Epithelial cell of esophagus (primary cell): Measurements from ENCODE around the gene SMOC1.

Experiments used
- DNase-seq: peaks from one replicate; pipeline ENCODE4 v3.0.0; 2010; ENCODE audit warnings: low read depth
- H3K4me3 ChIP-seq: 2 replicates; pipeline ENCODE4 v1.5.1; 2011; ENCODE audit warnings: mild to moderate bottlenecking, low read length, control low read depth
- CTCF ChIP-seq: IDR thresholded peaks from 2 replicates; pipeline ENCODE4 v1.5.1; 2011; ENCODE audit warnings: low read depth, mild to moderate bottlenecking, low read length, control low read depth, inconsistent platforms; ENCODE audit not compliant: insufficient read depth; ENCODE audit errors: missing control alignments

SMOC1 gene

GRCh38 chr14:69972755-69973154 lies 93.5 kb downstream of the SMOC1 start:
- no peak for TF ChIP-seq CTCF
- no peak overlapping the region for H3K4me3 ChIP-seq
- DNase-seq, result no peak

- no peak for TF ChIP-seq CTCF
- DNase-seq, result no peak
- no peak overlapping the region for H3K4me3 ChIP-seq
Measured at GRCh38 chr14:69973846-69974245, 94.6 kb downstream of the SMOC1 start.

GRCh38 chr14:69979882-69980281 lies 100.7 kb downstream of the SMOC1 start:
- H3K4me3 ChIP-seq, result no peak overlapping the region
- no peak for TF ChIP-seq CTCF
- DNase-seq, result no peak

- H3K4me3 ChIP-seq, result no peak overlapping the region
- peak; percentile 62 for DNase-seq
- no peak for TF ChIP-seq CTCF
Measured at GRCh38 chr14:69980457-69981425, 101.5 kb downstream of the SMOC1 start.

- no peak for TF ChIP-seq CTCF
- no peak overlapping the region for H3K4me3 ChIP-seq
- no peak for DNase-seq
Measured at GRCh38 chr14:69982220-69982839, 103.1 kb downstream of the SMOC1 start.

GRCh38 chr14:69982886-69983285 lies 103.7 kb downstream of the SMOC1 start:
- DNase-seq, result no peak
- no peak for TF ChIP-seq CTCF
- no peak overlapping the region for H3K4me3 ChIP-seq

GRCh38 chr14:69983317-69983716 lies 104.1 kb downstream of the SMOC1 start:
- no peak for TF ChIP-seq CTCF
- DNase-seq, result no peak
- H3K4me3 ChIP-seq, result no peak overlapping the region
